ENCODE measurements around the gene NFIX.

The NFIX gene

DNA sequence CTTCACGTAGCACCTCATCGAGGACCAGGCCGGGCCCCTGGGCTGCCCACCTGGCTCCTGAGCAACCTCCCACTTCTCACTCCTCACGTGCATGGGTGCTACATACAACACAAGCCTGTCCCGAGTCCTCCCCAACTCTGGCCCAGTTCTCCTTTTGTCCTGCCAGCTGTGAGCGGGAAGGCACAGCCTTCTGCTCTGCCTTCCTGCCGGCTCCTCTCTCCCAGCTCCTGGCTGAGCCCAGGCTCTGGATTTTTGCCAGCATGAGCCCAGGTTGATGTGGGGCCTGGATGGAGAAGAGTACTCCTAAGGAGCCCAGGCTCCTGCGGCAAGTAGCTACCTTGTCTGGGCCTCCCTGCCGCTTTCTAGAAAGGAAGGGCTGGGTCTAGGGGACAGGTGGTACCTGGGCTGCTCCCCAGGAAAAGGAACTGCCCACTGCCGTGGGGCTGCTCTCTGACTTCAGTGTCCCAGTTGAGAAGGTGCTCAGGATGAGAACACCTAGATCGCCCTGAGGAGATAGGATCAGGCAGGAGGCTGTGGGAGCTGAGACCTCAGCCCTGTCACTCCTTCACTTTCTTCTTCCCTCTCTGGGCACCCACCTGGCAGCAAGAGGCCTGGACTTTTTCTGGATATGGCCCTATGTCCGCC, 83.7 kb downstream of the NFIX start:
- DNase-seq: peak; percentile 35

DNA sequence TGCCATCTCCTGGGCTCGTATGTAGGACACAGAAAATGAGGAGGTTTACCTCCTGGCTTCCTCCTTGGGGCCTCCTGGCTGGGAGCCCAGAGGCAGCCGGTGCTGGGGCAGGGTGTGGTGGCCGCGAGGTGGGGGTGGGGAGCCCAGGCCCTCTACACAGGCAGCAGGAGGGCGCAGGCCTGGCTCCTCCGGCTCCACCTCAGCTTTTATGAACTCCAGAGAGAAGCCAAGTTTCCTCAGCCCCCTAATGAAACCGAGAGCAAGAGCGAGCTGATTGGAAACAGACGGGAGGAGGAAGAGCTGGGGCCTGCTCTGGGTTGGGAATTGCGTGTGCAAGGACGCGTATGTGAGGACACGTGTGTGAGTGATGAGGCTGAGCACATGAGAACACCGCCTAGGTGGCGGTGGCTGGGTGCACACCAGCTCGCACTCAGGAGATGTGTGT, 84.3 kb downstream of the NFIX start:
- DNase-seq: no peak

- no peak for DNase-seq
These were observed 87.1 kb downstream of the NFIX start for GRCh38 chr19:13082192-13083007.

DNA sequence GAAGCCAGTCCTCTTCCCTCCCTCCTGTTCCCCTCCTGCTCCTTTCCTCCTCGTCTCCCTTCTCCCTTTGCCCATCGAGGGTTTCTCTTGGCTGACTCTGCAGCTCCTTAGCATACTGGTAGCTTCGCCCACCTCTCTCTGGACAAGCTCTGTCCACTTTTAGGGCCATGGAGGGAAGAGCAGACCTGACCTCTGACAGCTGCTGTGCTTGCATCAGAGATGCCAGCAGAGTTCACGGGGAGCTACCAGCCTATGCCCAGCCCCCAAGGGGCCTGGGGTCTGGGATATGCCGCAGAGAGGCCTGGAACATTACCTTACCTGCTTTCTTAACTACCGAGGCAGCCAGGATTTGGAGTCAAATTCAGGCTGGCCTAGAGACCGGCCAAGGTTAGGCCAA, 87.7 kb downstream of the NFIX start:
- no peak for DNase-seq

GRCh38 chr19:13083627-13084026, 88.4 kb downstream of the NFIX start:
- no peak for DNase-seq

- DNase-seq: no peak
These were observed 90.4 kb downstream of the NFIX start for GRCh38 chr19:13085666-13086065.

GRCh38 chr19:13086341-13086740, 91.1 kb downstream of the NFIX start:
- no peak for DNase-seq

- no peak for DNase-seq
These were observed 92.0 kb downstream of the NFIX start for GRCh38 chr19:13087295-13087694.

GRCh38 chr19:13087795-13088537, 92.7 kb downstream of the NFIX start:
- no peak for DNase-seq

GRCh38 chr19:13089139-13089856, 94.0 kb downstream of the NFIX start:
- DNase-seq: no peak

DNA sequence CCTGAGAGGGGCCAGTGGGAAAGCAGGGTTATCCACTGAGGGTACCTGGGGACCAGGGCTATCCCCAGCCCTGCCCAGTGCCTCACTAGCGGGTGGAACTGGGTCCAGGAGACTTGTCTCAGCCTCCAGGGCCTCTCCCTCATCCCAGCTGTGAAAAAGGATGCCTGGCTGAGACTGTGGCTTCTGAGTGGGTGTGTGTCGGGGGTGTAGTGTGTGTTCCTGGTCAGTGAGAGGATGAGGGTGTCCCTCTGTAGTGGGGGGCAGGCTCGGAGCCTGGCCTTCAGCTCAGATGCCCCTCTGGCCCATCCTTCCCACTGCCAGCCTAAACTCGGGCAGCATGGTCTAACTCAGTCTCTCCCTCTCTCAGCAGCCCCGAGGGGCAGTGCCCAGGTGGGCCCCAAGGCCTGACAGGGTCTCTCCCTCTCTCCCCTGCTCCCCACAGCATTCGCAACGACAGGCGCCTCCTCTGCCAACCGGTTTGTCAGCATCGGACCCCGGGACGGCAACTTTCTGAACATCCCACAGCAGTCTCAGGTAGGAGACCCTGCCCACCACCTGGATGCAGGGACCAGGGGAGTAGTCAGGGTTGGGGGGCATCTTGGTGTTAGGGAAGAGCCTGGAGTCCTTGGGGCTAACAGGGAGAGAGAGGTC, 94.7 kb downstream of the NFIX start:
- no peak for DNase-seq

DNA sequence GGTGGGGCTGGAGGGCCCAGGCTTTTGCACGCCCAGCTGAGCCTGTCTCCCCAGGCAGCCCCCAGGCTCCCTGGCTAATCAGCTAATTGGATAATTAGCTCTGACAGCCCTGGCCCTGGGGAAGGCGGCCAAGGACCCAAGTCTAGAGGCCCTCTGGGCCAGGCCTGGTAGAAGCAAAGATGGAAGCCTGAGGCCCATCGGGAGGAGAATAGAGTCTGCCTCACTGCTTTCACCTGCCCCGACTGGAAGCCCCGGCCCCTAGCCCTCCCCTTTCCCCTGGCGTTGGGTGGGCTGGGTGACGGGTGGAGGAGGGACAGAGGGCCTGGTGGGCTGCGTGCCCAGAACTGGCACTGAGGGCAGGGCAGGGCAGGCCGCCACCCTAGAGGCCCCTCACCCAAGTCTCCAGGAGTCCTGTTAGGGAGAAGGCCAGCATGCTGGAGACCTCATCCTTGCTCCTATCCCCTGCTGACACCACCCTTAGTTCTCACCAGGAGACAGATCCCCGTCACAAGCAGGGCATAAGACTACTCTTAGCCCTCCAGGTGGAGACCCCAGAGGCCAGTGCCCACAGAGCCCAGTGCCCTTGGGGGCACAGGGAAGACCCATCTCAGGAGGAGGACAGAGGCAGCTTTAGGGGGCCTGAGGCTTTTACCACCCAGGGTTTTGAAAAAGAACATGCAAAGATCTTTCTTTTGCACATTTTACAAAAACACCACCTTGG, 95.4 kb downstream of the NFIX start:
- DNase-seq: no peak

- no peak for DNase-seq
These were observed 96.3 kb downstream of the NFIX start for GRCh38 chr19:13091400-13092157.

- no peak for DNase-seq
These were observed 96.9 kb downstream of the NFIX start for GRCh38 chr19:13092158-13092543.

DNA sequence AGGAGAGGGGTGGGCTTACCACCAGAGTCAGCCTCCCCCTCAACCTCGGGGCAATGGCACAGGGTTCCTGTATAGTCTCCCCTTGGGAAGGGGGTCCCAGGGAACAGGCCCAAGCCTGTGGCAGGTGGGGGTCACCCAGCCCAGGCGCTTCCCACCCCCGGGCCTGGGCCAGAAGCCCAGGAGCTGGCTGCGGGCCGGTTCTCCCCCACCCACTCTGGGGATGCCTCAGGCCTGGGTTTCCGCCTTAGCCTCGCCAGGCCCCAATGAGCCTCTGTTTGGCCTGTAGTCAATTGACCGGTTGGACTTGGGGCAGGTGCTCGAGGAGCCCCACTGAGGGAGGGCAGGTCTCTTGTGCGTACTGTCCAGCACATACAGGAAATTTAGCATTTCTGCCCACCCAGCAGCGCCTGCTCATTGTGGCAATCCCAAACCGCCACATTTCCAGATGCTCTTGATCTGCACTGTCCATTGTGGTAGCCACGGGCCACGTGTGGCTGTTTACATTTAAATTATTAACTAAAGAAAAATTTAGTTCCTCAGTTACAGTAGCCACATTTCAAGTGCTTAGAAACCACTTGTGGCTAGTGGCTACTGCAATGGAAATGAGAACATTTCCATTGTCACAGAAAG, 97.4 kb downstream of the NFIX start:
- no peak for DNase-seq

GRCh38 chr19:13093407-13094105, 98.3 kb downstream of the NFIX start:
- peak; percentile 82 for DNase-seq

- DNase-seq: no peak
These were observed 98.8 kb downstream of the NFIX start for GRCh38 chr19:13094106-13094504.

DNA sequence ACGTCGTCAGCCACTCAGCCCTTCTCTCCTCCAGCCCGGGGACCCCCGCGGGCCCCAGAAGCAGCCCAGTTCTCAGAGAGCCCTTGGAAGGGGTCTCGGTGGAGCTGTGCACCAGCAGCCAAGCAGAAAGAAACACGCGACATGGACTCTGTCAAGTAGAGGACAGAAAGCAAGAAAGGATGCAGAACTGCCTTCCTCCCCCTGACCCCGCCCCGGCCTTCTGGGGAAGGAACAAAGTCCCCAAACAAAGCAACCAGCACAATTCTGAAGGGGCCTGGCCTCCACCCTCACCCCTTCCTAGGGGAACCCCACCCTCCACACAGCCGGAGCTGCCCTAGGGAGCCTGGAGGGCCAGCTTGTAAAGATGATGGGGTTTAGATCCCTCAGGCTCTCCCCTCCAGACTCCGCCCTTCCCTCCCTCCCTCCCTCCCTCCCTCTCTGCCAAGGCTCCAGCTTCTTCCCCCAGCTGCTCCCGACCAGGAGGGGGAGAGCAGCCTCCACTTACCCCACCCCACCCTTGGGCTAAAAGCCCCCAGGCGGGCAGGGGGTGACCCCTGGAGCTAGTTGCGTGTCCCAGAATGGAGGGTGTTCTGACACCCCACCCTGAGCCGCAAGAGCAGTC, 99.6 kb downstream of the NFIX start:
- DNase-seq: no peak

DNA sequence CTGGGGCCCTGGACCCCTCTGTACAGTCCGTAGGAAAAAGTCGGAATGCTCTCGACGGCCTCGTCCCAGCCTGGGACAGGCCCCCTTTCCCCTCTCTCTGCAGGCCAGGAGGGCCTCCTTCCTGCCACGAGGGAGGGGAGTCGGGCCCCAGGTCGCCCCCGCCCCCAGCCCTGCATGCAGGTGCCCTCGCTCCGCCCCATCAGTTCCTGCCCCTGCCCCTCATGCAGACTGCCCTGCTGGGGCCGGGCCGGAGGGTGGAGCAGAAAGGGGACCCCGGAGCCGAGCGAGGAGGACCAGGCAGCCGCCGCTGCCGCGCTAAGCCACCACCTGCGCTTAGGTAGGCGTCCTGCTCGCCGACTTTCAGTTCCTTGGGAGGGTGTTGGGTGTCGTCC, 100.1 kb downstream of the NFIX start:
- no peak for DNase-seq

Measured in NCI-H1694 treated with DMSO at 0.1 percent for 48 hours (cell line).